ENCODE results near the gene DCTD.

DNA sequence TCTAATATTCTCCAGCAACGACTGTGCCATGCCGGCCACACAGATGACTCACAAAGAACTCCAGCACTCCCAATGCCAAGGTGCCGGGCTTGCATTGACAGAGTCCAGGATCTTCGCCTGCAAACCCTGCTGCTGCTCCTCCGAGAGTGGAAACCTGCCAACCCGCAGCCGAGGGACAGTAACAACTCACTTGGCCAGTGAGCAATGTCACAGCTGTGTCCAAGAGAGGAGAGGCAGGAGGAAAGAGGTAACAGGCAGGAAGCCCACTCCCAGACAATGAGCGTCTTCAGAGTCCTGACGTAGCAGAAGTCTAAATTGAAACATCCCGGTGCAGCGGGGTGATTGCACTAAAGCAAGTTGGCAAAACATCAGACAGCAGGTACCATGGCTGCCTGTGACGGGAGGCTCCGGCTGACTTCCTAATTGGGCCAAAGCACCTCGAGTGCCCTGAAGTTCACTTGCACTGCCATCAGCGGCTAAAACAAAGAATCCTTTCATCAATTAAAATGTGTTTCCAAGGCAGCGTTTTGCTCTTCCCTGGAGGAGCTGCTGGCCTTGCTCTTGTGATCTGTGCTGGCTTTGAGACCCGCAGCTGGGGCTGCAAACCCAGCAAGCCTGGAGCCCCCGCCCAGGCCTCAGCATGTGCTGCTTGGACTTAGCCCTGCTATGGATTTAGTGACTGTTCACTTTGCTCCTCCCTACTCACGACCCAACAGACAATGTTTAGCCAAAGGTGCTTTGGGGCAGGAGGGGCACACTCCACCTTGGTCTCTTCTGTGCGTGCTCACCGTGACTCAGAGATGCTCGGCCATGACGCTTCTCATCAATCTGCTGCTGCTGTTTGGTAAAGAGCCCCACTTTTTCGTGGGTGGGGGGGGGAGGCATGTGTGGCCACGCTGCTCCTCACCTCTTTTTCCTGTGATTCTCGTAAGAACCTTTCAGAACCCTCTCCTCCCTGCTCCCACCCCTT, 36.5 kb downstream of the DCTD start:
- TF ChIP-seq CTCF (IDR thresholded peaks at IDR 0.05; ENCODE audit: poor library complexity) (no peak), EZH2 (IDR thresholded peaks at IDR 0.05; ENCODE audit: borderline replicate concordance) (no peak), EZH2phosphoT487 (IDR thresholded peaks at IDR 0.05; ENCODE audit: low read depth, severe bottlenecking, unreplicated experiment) (no peak)
